Trophoblast cell (in vitro differentiated cells and primary cell): ENCODE data around the gene FGF1.

ENCODE experiments used
- DNase-seq, 2 donors: peaks; one replicate each; pipeline ENCODE4 v3.0.0-alpha.2; 2016
- H2AFZ ChIP-seq: 2 replicates; pipeline ENCODE4 v1.6.1; 2013; ENCODE audit warnings: low read length, moderate library complexity, mild to moderate bottlenecking; ENCODE audit not compliant: insufficient read depth, poor library complexity
- H2AK5ac ChIP-seq: 2 replicates; pipeline ENCODE4 v1.6.1; 2013; ENCODE audit warnings: mild to moderate bottlenecking, low read length
- H2BK120ac ChIP-seq: 2 replicates; pipeline ENCODE4 v1.6.1; 2013; ENCODE audit warnings: low read length, mild to moderate bottlenecking, moderate library complexity; ENCODE audit not compliant: insufficient read depth, poor library complexity
- H2BK12ac ChIP-seq: 2 replicates; pipeline ENCODE4 v1.6.1; 2013; ENCODE audit warnings: mild to moderate bottlenecking, low read length, moderate library complexity
- H2BK5ac ChIP-seq: 2 replicates; pipeline ENCODE4 v1.6.1; 2013; ENCODE audit warnings: low read length, low read depth, moderate library complexity, mild to moderate bottlenecking; ENCODE audit not compliant: poor library complexity
- H3K14ac ChIP-seq: 2 replicates; pipeline ENCODE4 v1.6.1; 2013; ENCODE audit warnings: mild to moderate bottlenecking, low read length
- H3K18ac ChIP-seq: 2 replicates; pipeline ENCODE4 v1.6.1; 2013; ENCODE audit warnings: mild to moderate bottlenecking, low read length
- H3K23ac ChIP-seq: 2 replicates; pipeline ENCODE4 v1.6.1; 2013; ENCODE audit warnings: low read length
- H3K27ac ChIP-seq: 2 replicates; pipeline ENCODE4 v1.5.1; 2013; ENCODE audit warnings: low read depth, mild to moderate bottlenecking, inconsistent platforms, low read length, moderate library complexity
- H3K27me3 ChIP-seq: 2 replicates; pipeline ENCODE4 v1.6.1; 2013; ENCODE audit warnings: inconsistent platforms, mild to moderate bottlenecking, low read length, moderate library complexity; ENCODE audit not compliant: insufficient read depth
- H3K36me3 ChIP-seq, 2 experiments: 1 replicate in 1 of 2; 2 replicates in 1 of 2; pipeline ENCODE4 v1.6.1; 2013; ENCODE audit warnings: low read length in 2 of 2, mild to moderate bottlenecking in 2 of 2, moderate library complexity in 1 of 2; ENCODE audit not compliant: insufficient read depth in 2 of 2, control insufficient read depth in 1 of 2
- H3K4ac ChIP-seq: 2 replicates; pipeline ENCODE4 v1.6.1; 2013; ENCODE audit warnings: low read depth, mild to moderate bottlenecking, low read length, moderate library complexity
- H3K4me1 ChIP-seq, 2 experiments: 1 replicate in 1 of 2; 2 replicates in 1 of 2; pipeline ENCODE4 v1.6.1; 2013; ENCODE audit warnings: low read length in 2 of 2, mild to moderate bottlenecking in 2 of 2, moderate library complexity in 1 of 2; ENCODE audit not compliant: insufficient read depth in 2 of 2, control insufficient read depth in 1 of 2
- H3K4me2 ChIP-seq: 2 replicates; pipeline ENCODE4 v1.6.1; 2013; ENCODE audit warnings: inconsistent platforms, mild to moderate bottlenecking, low read length, moderate library complexity
- H3K4me3 ChIP-seq: 2 replicates; pipeline ENCODE4 v1.5.1; 2013; ENCODE audit warnings: mild to moderate bottlenecking, low read depth, low read length, inconsistent platforms
- H3K79me1 ChIP-seq: one replicate; pipeline ENCODE4 v1.6.1; 2013; ENCODE audit warnings: low read length
- H3K79me2 ChIP-seq: 2 replicates; pipeline ENCODE4 v1.6.1; 2013; ENCODE audit warnings: low read length, mild to moderate bottlenecking; ENCODE audit not compliant: control insufficient read depth, insufficient read depth, poor library complexity
- H3K9ac ChIP-seq: 2 replicates; pipeline ENCODE4 v1.6.1; 2013; ENCODE audit warnings: mild to moderate bottlenecking, low read length
- H3K9me3 ChIP-seq: 2 replicates; pipeline ENCODE4 v1.6.1; 2013; ENCODE audit warnings: low read depth, mild to moderate bottlenecking, control low read depth, inconsistent platforms, low read length; ENCODE audit not compliant: insufficient read depth
- H4K12ac ChIP-seq: 2 replicates; pipeline ENCODE4 v1.6.1; 2013; ENCODE audit warnings: low read depth, mild to moderate bottlenecking, low read length, moderate library complexity
- H4K8ac ChIP-seq: 2 replicates; pipeline ENCODE4 v1.6.1; 2013; ENCODE audit warnings: low read depth, mild to moderate bottlenecking, low read length, moderate library complexity
- H4K91ac ChIP-seq: one replicate; pipeline ENCODE4 v1.6.1; 2013; ENCODE audit warnings: low read depth, mild to moderate bottlenecking, low read length, moderate library complexity
- WGBS: extraction: QIAGEN DNeasy Blood & Tissue Kit; methylation state at CpG from one replicate; pipeline ENCODE4 v1.1.7; 2013; ENCODE audit warnings: missing lambda C conversion rate; ENCODE audit not compliant: insufficient read length, insufficient coverage; ENCODE audit errors: extremely low coverage; 5-methylcytosine and 5-hydroxymethylcytosine counted together

The FGF1 gene

GRCh38 chr5:142576303-142576702, 109.6 kb downstream of the FGF1 start:
- no peak overlapping the region for H3K23ac ChIP-seq
- no peaks in the 10 kb centered on the region for H3K79me1 ChIP-seq
- no peaks in the 10 kb centered on the region for H3K9me3 ChIP-seq
- H2BK12ac ChIP-seq: no peak overlapping the region
- no peak overlapping the region for H3K27ac ChIP-seq
- H3K14ac ChIP-seq: no peak overlapping the region
- no peak overlapping the region for H3K4me2 ChIP-seq
- no peaks in the 10 kb centered on the region for H3K36me3 ChIP-seq
- no peak overlapping the region for H4K8ac ChIP-seq
- no peak overlapping the region for H4K12ac ChIP-seq
- peaks cover 0 to 1% of the 10 kb centered on the region in 2 experiments for H3K4me1 ChIP-seq
- H4K91ac ChIP-seq: no peak overlapping the region
- H3K4me3 ChIP-seq: no peak overlapping the region
- no peak overlapping the region for H2AFZ ChIP-seq
- no peak overlapping the region for H3K18ac ChIP-seq
- H2AK5ac ChIP-seq: no peak overlapping the region
- no peak overlapping the region for H2BK5ac ChIP-seq
- H3K27me3 ChIP-seq: no peaks in the 10 kb centered on the region
- no peak overlapping the region for H3K9ac ChIP-seq
- no peak for DNase-seq
- no peak overlapping the region for H3K4ac ChIP-seq
- no peak overlapping the region for H2BK120ac ChIP-seq
- no peaks in the 10 kb centered on the region for H3K79me2 ChIP-seq
- no CpG with 5 or more reads among the region's 1 CpG for WGBS

- H2AK5ac ChIP-seq: no peak overlapping the region
- H3K4ac ChIP-seq: no peak overlapping the region
- H3K4me3 ChIP-seq: no peak overlapping the region
- H3K79me1 ChIP-seq: no peaks in the 10 kb centered on the region
- no peaks in the 10 kb centered on the region for H3K36me3 ChIP-seq
- H4K91ac ChIP-seq: no peak overlapping the region
- H3K23ac ChIP-seq: no peak overlapping the region
- H2BK5ac ChIP-seq: no peak overlapping the region
- no peak overlapping the region for H4K12ac ChIP-seq
- no peak overlapping the region for H3K14ac ChIP-seq
- no peak overlapping the region for H3K9ac ChIP-seq
- H3K4me2 ChIP-seq: no peak overlapping the region
- H3K79me2 ChIP-seq: no peaks in the 10 kb centered on the region
- WGBS: no CpG with 5 or more reads among the region's 4 CpGs
- no peak overlapping the region for H3K18ac ChIP-seq
- peaks cover 0 to 2% of the 10 kb centered on the region in 2 experiments for H3K4me1 ChIP-seq
- H2BK120ac ChIP-seq: no peak overlapping the region
- DNase-seq: no peak
- no peak overlapping the region for H2BK12ac ChIP-seq
- H3K27me3 ChIP-seq: no peaks in the 10 kb centered on the region
- H2AFZ ChIP-seq: no peak overlapping the region
- no peaks in the 10 kb centered on the region for H3K9me3 ChIP-seq
- no peak overlapping the region for H4K8ac ChIP-seq
- H3K27ac ChIP-seq: no peak overlapping the region
These were observed 113.9 kb downstream of the FGF1 start for GRCh38 chr5:142572006-142572405.

- Histone ChIP-seq H2AK5ac (no peak overlapping the region), H3K9me3 (no peaks in the 10 kb centered on the region), H2BK12ac (no peak overlapping the region), H4K91ac (no peak overlapping the region), H2AFZ (no peak overlapping the region), H4K12ac (no peak overlapping the region), H3K14ac (no peak overlapping the region), H2BK5ac (no peak overlapping the region), H2BK120ac (no peak overlapping the region), H3K27me3 (no peaks in the 10 kb centered on the region), H4K8ac (no peak overlapping the region), H3K4ac (no peak overlapping the region), H3K9ac (no peak overlapping the region), H3K27ac (no peak overlapping the region), H3K36me3 (no peaks in the 10 kb centered on the region), H3K79me2 (no peaks in the 10 kb centered on the region), H3K4me3 (no peak overlapping the region), H3K23ac (no peak overlapping the region), H3K79me1 (no peaks in the 10 kb centered on the region), H3K4me1 (peaks cover 0 to 2% of the 10 kb centered on the region in 2 experiments), H3K18ac (no peak overlapping the region), H3K4me2 (no peak overlapping the region)
- DNase-seq: no peak
- WGBS: no CpG with 5 or more reads among the region's 5 CpGs
These were observed 114.5 kb downstream of the FGF1 start for GRCh38 chr5:142571371-142571770.

GRCh38 chr5:142569905-142570304, 116.0 kb downstream of the FGF1 start:
- DNase-seq: no peak
- Histone ChIP-seq H4K12ac (no peak overlapping the region), H3K14ac (no peak overlapping the region), H2BK5ac (no peak overlapping the region), H3K9ac (no peak overlapping the region), H3K36me3 (no peaks in the 10 kb centered on the region), H3K27me3 (no peaks in the 10 kb centered on the region), H3K9me3 (no peaks in the 10 kb centered on the region), H2BK120ac (no peak overlapping the region), H3K23ac (no peak overlapping the region), H2BK12ac (no peak overlapping the region), H3K4ac (no peak overlapping the region), H4K8ac (no peak overlapping the region), H3K27ac (no peak overlapping the region), H2AK5ac (no peak overlapping the region), H3K79me2 (no peaks in the 10 kb centered on the region), H3K18ac (no peak overlapping the region), H3K4me3 (no peak overlapping the region), H2AFZ (no peak overlapping the region), H3K4me2 (no peak overlapping the region), H3K79me1 (no peaks in the 10 kb centered on the region), H4K91ac (no peak overlapping the region), H3K4me1 (peaks cover 0 to 2% of the 10 kb centered on the region in 2 experiments)
- WGBS: no CpG with 5 or more reads among the region's 6 CpGs
